Panc1 (cell line): ENCODE results near the gene THADA.

Experiments used
- CTCF ChIP-seq: fragments of 450-650 bp; IDR thresholded peaks from 2 replicates; pipeline ENCODE4 v1.5.1; 2017; ENCODE audit warnings: mild to moderate bottlenecking
- POLR2AphosphoS5 ChIP-seq: IDR thresholded peaks from 2 replicates; pipeline ENCODE4 v1.6.1; 2012; ENCODE audit warnings: mild to moderate bottlenecking, low read depth, low read length, moderate library complexity
- REST ChIP-seq, 2 experiments: IDR thresholded peaks; 2 replicates each; pipeline ENCODE4 v1.6.1; 2011 to 2012; ENCODE audit warnings: low read depth in 2 of 2, control low read depth in 1 of 2, low read length in 1 of 2, mild to moderate bottlenecking in 1 of 2, moderate library complexity in 1 of 2; ENCODE audit not compliant: insufficient read depth in 1 of 2

GRCh38 chr2:43207553-43208300 is 388.1 kb downstream of the THADA start:
- no peak for TF ChIP-seq CTCF
- TF ChIP-seq REST (IDR thresholded peaks at IDR 0.05; ENCODE audit: insufficient read depth in 1 of 2, low read depth in 2 of 2, low read length in 1 of 2): no peak
- no peak for TF ChIP-seq POLR2AphosphoS5
